NCI-H1105 (cell line): Measurements from ENCODE around the gene TMEM121B.
"Not testable (repeated sequence)": the region's sequence is repeated elsewhere in the genome, so short reads cannot be mapped to it uniquely, and the experiment has no call there.

Source experiments
- DNase-seq: peaks from one replicate; lab custom pipeline; 2025; lab: John Stamatoyannopoulos, UW

The TMEM121B gene

DNA sequence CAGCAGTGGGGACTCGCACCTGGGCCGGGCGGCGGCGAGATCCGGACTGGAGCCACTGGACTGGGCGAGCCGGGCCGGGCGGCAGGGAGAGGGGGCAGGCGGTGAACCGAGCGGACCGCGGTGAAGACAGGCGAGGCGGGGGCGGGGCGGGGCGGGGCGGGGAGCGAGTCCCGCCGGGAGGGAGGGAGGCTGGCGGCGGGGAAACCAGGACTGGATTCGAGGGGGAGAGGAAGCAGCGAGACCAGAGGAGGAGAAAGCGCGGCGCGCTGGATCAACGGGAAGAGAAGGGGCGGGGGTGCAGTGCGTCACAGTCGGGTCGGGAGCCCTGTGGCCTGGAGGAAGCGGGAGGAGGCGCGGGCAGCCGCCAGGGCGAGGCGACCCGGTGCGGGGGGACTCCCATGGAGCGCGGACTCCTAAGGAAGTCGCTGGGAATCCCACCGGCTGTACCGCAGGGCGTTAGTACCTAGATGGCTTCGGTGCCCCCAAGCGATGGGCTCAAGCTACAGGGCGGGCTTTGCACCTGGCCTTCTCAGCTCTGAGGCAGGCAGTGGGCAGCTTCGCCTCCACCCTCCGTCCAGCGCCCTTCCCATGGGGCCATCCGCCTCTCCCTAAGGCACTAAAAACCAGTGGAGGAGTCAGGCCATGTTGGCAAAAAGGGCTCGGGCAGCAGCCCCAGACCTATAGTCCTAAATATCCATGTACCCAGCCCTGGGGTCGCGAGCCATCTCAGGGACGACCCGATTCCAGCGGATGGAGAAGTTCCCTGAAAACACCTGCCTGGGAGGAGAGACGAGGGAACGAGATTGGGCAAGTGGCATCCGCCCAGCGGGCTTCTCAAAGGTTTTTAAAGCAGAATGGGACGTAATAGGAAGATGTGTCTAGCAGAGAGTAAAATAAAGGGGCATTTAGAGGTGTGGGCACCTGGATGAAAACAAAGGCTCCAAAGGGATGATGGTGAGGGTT is at the start of gene TMEM121B:
Gene TMEM121B (minus strand): TSS at position 128 of the 963 bp plus-strand sequence. CDS start 233 bp downstream, outside the sequence.
- DNase-seq = peak; percentile 93

DNA sequence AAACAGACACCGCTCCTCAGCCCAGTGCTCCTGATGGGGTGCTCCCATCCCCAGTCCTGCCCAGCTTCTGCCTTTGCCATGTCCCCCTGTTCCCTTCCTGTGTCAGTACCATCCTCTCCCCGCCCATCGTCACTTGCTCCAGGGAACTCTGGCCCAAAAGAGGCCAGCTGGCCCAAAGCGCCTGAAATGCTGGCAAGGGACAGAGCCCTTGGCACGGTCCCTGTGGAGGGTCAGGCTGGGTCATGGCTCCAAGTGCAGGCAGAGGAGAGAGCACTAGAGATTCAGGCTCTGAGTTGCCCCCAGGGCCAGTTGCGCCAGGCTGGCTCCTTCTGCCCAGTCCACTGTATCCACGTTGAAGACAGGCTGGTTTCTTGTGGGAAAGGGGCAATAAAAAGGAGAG is 46.3 kb upstream of the TMEM121B start:
- DNase-seq = no peak

DNA sequence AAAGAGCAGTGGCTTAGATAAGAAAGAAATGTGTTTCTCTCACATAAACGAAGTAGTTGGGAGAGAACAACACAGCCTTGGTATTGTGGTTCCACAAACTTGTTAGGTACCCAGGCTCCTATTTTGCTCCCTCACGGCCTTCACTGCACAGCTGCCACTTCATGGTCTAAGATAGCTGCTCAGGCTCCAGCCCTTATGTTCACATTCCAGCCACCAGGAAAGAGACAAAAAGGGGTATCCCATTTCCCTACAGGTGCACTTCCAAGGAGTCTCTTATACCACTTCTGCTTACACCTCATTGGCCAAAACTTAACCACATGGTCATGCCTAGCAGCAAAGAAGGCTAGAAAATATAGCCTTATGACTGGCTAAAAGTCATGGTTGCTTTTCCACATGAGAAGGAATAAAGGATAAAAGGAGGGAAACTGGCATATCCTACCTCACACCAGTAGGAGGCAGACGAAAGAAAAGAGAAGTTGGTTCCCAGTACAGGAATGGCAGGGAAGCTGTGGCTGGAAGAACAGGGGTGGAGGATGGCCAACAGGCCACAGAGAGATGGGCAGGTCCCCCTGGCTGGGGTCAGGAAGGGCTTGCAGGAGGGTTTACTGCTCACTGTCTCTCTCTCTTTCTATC is 43.3 kb upstream of the TMEM121B start:
- DNase-seq = no peak

DNA sequence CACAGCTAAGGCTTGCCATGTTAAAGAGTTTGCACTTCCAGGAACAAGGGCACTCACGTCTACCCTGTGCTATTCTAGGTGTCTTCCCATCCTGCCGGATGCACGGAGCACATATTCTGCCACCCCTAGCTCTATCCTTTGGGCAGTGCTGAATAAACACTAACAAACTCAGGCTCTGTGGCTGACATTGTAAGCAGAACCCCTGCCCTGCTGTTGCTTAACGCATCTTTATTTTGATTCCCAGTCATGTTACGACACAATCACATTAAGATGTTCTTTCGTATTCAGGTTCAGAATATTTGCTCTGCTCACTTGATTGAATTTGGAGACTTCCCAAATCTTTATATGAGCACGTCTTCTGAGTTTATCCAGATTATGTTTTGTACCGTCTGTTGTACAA is 41.6 kb upstream of the TMEM121B start:
- no peak for DNase-seq

DNA sequence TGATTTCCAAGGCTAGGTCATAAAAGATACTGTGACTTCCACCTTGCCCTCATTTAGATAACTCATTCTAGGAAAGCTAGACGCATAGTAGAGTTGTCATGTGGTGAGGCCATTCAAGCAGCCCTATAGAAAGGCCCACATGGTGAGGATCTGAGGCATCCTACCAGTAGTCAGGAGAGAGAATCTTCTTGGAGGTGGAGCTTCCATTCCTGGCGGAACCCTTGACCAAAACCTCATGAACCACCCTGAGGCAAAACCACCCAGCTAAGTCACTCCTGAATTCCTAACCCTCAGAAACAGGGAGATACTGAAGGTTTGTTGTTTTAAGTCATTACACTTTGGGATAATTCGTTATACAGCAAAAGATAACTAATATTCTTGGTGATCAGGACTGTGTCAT is 40.8 kb upstream of the TMEM121B start:
- DNase-seq = no peak

DNA sequence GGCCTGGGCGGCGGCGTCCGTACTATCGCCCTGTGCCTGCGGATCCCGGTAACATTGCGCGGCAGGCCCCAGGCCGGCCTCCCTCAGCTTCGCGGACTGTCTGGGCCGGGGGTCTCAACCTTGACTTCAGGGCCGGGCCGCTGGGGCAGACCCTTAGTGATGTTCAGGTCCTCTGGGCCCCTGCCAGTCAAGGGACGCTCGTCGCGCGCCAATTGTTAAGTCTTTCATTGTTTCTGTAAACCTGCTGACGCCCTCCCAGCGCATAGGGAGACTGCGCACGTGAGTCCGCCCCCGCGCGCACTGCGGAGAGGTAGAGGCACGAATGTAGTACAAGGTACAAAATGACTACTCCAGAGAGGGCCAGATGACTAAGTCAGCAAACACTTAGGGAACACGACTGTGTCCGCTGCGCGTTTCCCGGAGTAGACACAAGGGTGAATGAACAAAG is 38.4 kb upstream of the TMEM121B start:
- DNase-seq = peak; percentile 32

DNA sequence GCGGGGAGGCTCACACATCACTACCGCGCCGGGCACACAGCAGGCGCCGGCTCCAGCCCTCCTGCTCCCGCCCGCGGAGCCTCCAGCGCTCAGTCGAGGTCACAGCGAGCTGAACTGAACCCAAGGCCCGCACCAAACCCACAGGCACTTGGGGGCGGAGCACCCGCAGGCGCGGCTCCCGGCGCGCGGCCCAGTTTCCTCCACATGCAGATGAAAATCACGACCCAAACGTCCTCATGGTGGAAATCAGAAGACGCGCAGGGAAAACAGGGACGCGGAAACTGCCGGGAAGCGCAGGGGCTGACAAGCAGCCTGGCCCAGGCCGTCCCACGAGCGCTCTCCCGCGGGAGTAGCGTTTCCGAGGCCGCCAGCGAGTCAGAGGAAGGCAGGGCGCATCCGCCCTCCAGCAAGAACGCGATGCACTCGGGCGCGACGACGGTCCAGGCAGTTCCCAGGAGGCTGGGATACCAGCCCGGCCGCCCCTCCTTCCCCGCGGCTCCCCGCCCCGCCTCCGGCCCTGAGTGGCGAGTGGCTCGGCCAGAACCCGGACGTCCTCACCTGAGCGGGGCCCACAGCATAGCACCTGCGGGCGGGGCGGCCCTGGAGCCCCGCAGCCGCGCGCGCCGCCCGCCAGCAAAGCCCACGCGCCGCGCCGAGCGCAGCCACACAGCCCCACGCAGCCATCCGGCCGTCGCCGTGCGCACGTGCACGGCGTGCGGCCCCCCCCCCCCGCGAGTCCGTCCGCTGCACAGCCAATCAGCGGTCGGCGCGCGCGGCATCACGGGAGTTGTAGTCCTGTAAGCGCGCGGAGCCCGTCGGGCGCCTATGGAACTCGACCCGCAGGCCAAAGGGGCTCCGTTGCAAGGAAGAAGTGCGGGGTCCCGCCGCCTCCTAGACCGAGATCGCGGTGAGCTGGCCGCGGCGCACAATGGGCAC is 37.7 kb upstream of the TMEM121B start, which contains the start of gene HDHD5:
Gene HDHD5 (minus strand): TSS at position 710 of the 936 bp plus-strand sequence. CDS start 26 bp downstream, at position 684.
- DNase-seq = peak; percentile 79

DNA sequence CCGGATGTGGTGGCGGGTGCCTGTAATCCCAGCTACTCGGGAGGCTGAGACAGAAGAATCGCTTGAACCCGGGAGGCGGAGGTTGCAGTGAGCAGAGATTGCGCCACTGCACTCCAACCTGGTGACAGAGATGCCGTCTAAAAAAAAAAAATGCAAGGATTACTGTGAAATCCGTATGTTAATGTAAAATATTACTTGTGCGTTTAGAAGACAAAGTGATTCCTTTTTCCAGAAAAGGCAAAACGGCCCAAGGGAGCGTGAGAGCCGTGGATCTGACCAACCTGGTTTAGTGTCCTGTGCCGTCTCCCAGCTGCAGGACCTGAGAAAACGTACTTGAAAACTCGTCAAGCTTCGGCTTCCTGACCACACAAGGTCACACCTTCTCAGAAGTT is 37.0 kb upstream of the TMEM121B start:
- no peak for DNase-seq

DNA sequence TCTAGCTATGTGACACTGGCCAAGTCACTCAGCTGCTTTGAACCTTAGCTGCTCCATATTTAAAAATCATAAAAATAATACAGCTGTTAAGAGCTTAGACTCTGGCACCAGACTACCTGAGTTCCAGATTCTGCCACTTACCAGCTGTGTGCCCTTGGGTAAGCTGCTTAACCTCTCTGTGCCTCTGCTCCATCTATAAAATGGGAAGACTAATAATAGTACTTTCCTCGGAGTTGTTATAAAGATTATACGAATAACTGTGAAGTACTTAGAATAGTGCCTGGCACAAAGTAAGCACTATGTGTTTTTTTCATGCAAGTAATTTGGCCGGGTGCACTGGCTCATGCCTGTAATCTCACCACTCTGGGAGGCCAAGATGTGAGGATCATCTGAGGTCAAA is 36.6 kb upstream of the TMEM121B start:
- no peak for DNase-seq

DNA sequence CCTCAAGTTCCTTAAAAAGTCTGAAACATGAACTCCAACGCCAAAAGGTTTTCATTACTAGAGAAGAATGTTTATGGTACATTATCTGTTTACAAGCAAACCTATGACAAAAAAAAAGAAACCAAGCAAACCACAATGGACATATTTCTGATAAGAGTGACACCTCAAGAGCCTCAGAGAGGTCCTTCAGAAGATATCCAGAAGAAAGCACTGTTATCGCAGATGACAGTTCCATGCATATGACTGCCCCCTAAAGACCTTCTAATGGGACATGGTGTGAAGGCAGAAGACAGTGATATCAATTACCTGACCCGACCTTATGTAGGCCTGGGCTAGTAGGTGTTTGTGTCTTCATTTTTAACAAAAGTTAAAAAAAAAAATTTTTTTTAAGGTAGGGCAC is 34.8 kb upstream of the TMEM121B start:
- DNase-seq = no peak

DNA sequence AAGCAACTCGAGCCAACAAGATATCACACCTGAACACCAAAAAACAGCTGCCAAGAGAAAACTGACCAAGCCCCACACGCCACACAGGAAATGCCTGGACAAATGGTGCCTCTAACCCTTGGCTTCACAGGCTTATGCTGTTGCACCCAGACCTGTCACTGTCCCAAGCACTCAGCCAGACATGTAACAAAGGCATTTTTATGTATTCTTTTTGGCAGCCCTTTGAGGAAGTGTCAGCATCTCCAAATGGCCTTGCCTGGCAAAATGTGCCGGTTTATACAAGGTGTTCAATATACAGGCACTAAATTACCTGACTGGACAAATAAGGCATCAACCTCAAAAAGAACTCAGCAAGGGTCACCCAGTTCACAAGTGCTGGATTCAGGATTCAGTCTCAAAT is 31.8 kb upstream of the TMEM121B start:
- no peak for DNase-seq

DNA sequence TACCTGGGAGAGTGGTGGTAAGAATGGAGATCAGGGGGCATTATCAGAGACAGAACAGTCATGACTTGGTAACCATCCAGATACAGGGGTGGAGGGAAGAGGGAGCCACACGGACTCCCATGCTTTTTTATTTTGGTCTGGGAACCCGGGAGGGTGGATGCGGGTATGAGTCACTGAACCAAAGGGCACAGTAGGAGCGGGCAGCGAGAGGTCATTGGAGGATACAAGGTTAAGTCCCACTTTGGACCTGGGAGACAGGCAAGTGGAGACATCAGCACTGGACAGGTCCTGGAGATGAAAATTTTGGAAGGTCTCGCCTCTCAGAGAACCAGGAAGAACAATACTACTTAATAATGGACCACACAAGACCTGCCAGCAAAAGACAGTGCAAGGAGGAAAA is 31.2 kb upstream of the TMEM121B start:
- DNase-seq = no peak

DNA sequence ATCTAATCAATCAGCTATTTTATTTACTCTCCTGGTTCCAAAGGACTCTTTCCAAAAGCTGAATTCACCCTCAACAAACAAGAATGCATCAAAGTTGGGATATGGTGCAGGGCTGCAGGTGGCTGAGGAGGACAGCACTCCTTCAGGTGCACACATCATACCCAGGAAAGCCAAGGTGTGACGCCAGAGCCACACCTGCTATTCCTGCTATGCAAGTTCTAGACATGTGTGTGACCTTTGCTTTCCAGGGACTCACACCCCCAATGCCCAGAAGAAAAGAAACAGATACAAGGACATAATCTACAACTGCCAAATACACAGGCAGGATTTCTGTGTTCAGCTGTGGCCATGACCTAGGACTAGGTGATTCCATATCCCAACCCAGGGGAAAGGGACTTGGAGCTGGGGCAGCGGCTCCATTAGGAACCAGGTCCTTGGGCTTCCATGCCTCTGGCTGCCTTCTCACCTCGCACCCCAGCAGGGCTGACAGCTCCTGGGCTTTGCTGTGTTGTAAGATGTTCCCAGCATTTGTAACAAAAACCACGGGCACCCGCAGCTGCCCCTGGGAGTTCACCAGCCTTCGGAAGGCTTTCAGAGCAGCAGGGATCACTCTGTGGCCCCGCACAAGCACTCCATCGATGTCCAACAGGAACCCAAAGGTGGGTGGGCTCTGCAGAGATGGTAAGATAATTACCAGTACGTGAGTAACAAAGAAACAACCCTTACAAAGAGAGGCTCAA is 28.1 kb upstream of the TMEM121B start:
- no peak for DNase-seq

DNA sequence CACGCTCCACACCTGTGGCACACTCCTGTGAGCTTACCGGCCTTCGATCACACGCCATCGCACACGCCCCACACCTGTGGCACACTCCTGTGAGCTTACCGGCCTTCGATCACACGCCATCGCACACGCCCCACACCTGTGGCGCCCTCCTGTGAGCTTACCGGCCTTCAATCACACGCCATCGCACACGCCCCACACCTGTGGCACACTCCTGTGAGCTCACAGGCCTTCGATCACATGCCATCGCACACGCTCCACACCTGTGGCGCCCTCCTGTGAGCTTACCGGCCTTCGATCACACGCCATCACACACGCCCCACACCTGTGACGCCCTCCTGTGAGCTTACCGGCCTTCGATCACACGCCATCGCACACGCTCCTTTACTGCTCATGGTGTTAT is 26.3 kb upstream of the TMEM121B start:
- DNase-seq = not testable (repeated sequence)

DNA sequence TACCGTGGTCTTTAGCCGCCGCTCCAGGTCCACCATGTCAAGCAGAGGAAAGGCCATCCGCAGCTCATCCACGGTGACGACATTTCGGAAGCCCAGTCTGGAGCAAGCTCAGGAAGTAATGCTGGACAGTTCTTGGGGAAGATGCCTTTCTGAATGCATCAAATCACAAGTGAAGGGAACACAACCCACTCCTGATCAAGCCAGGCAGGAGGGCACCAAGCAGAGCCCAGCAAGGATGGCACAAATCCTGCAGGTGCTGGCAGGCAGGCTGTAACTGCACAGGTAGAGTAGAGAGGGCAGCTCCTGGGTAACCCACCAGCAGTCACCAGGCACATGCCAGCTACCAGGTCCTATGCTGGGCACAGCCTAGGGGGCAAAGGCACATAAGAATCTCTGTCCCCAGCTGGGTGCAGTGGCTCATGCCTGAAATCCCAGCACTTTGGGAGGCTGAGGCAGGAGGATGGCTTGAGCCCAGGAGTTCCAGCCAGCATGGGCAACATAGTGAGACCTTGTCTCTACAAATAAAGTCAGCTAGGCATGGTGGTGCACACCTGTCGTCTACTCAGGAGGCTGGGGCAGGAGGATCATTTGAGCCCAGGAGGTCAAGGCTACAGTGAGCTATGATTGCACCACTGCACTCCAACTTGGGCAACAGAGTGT is 24.0 kb upstream of the TMEM121B start:
- DNase-seq = no peak

DNA sequence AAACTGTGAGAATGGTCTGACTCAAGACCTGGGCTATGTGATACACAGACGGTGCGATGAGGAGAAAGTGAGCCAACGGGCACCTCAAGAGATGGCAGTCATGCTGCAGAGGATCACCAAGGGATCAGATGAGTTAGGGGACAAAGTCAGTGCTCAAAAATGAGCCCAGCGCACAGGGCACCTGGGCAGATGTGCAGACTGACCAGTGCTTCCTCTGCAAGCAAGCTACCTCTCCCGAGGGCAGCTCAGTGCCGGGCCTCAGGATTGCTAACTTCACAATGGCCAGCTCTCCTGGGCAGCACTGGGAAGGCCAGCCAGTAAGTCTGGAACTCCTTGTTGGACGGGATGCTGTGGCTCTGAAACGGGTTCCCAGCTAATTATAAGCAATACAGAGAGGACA is 22.7 kb upstream of the TMEM121B start:
- DNase-seq = no peak

DNA sequence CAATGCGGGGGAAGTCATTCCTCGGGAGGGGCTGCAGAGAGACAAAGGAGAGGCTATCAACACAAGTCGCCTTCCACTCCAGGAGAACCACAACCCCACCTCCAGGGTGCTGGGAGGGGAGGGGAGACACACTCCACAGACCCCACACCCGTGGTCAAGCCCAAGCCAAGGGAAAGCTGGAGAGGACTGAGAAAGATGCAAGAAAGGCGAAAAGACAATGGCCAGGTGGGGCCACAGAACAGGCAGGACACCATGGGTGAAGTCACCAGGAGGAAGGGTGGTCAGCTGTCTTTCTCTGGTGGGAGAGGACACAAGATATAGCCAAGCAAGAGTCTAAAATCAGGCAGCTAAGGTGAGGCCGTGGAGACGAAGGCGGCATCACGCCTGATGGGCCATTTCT is 21.9 kb upstream of the TMEM121B start:
- DNase-seq = no peak

DNA sequence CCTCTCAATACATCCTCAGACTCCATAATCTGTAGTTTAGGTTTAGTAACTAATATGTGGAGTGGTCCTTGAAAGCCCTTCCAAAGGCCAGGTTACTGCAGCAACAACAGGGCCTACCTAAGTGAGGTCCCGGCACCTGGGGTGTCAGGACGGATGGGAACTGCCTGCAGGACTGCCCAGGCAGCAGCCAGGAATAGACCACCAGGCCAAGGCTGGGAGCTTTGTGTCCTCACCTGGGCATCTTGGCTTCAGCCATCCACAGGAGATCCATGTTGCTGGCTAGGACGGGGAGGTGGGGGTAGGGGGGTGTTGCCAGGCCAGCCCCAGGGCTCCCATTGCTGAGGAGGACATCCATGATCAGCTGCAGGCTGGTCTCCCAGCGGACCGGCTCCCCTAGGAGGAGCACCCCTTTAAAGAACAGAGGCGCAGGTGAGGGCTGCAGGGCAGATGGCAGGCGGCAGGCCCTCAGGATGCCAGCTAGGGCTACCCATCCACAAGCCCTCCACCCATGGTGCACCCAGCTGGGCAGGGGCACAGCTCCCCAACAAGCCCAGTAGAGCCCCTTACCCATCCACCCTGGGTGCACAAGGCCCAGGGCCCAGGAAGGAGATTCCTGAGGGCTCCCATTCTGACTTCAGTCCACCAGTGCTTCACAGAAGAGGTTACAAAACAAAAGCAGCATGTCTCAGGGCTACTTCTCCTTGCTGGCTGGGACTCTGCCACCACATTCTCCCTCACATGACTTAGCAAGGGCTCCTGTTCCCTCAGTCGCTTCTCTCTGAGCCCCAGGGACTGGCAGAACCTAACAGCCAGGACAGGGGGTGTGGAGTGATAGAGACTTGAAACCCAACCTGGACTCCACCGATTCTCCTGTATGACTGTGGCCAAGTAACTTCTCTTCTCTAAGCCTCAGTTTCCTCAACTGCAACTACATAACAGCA is 19.9 kb upstream of the TMEM121B start:
- DNase-seq = no peak

DNA sequence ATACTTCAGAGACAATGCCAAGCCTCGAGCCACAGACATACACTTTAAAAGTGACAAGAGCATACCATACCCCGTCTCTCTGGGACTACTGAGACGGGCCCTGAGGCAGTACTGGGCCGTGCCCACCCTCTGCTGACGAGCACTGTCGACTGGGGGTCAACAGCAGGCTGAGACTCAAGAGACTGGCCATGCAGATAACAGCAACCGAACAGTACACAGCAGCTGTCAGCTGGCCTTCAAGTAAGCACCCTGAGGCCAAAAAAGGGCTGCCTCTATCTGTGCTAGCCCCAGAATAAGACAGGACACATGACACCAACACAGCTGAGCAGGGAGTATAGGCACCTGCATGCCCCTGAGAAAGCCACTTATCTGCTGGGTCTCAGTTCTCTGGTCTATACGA is 18.9 kb upstream of the TMEM121B start:
- no peak for DNase-seq

DNA sequence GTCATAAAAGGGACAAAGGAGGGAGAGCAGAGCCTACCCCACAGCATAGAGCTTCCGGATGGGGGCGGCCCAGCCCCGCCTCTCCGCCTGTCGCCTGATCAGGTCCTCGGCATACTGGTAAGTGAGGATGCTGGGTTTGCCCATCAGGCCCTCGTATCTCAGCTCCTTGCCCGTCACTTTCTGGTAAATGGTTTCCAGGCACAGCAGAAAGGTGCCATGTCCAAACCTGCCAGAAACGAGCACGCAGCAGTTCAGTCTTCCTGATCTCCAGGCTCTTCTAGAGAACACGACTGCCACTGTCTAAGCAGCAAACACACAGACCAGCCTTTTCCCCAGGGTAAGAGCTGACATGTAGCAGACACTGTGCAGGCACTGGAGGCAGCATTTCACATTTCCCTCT is 17.4 kb upstream of the TMEM121B start:
- DNase-seq = no peak
